H1 (cell line): ENCODE measurements around the gene SMARCD2. TPM values are rescaled to one million over a fixed set of nuclear protein-coding genes. Genes with fewer than 3 reads are reported as not detected.

Experiments used
- CTCF ChIA-PET: fragments of 300-600 bp; sonication (Branson Sonifier 250); formaldehyde crosslinking; loops from one replicate; lab custom pipeline; 2021; ENCODE audit not compliant: partially characterized antibody; lab: Charles Lee
- POLR2A ChIA-PET: fragments of 300-600 bp; sonication (Branson Sonifier 250); formaldehyde crosslinking; loops from one replicate; lab custom pipeline; 2021; ENCODE audit warnings: inconsistent platforms; ENCODE audit not compliant: partially characterized antibody; lab: Charles Lee
- DNase-seq, 2 experiments: peaks; one replicate each; pipeline versions ENCODE4 v3.0.0 to v3.0.0-alpha.2; 2010 to 2022; ENCODE audit warnings: low spot score in 2 of 2, low read depth in 1 of 2, mixed read lengths in 1 of 2
- FAIRE-seq: peaks from 2 replicates; lab custom pipeline; 2011; peaks lifted over from hg19 to GRCh38; lab: Jason Lieb, UNC
- H2AFZ ChIP-seq: 2 replicates; pipeline ENCODE4 v1.8.1; 2012; ENCODE audit warnings: low read length, inconsistent platforms
- H2AK5ac ChIP-seq: 2 replicates; pipeline ENCODE4 v1.6.1; 2013; ENCODE audit warnings: low read depth, low read length
- H2BK120ac ChIP-seq: replicated peaks from 2 replicates; pipeline ENCODE3; 2013; ENCODE audit warnings: low read depth, low read length, inconsistent platforms
- H2BK12ac ChIP-seq: 2 replicates; pipeline ENCODE4 v1.6.1; 2013; ENCODE audit warnings: low read depth, low read length
- H2BK15ac ChIP-seq: 2 replicates; pipeline ENCODE4 v1.6.1; 2013; ENCODE audit warnings: low read length
- H2BK20ac ChIP-seq: 2 replicates; pipeline ENCODE4 v1.6.1; 2013; ENCODE audit warnings: low read length
- H2BK5ac ChIP-seq: 2 replicates; pipeline ENCODE4 v1.6.1; 2013; ENCODE audit warnings: low read depth, low read length
- H3K14ac ChIP-seq: 2 replicates; pipeline ENCODE4 v1.6.1; 2013; ENCODE audit warnings: inconsistent platforms; ENCODE audit not compliant: insufficient read length
- H3K18ac ChIP-seq: 2 replicates; pipeline ENCODE4 v1.6.1; 2013; ENCODE audit warnings: low read length; ENCODE audit errors: extremely low read depth
- H3K23ac ChIP-seq: 2 replicates; pipeline ENCODE4 v1.6.1; 2013; ENCODE audit warnings: inconsistent platforms; ENCODE audit not compliant: insufficient read length
- H3K23me2 ChIP-seq: 2 replicates; pipeline ENCODE4 v1.6.1; 2013; ENCODE audit warnings: low read depth, low read length
- H3K27ac ChIP-seq: 2 replicates; pipeline ENCODE4 v1.6.1; 2011; ENCODE audit warnings: low read depth, low read length, inconsistent platforms
- H3K27me3 ChIP-seq, 4 experiments: replicated peaks in 1 of 4; 1 replicate in 1 of 4; 2 replicates in 3 of 4; pipeline versions ENCODE4 v1.6.1 to v1.8.1; 2011 to 2013; ENCODE audit warnings: low read length in 3 of 4, mild to moderate bottlenecking in 3 of 4, inconsistent platforms in 2 of 4, mixed read lengths in 2 of 4, moderate library complexity in 1 of 4; ENCODE audit not compliant: control insufficient read depth in 3 of 4, insufficient read depth in 3 of 4; ENCODE audit errors: extremely low read depth in 1 of 4
- H3K36me3 ChIP-seq, 4 experiments: 2 replicates each; pipeline versions ENCODE4 v1.6.1 to v1.8.1; 2011 to 2013; ENCODE audit warnings: mild to moderate bottlenecking in 4 of 4, low read length in 3 of 4, moderate library complexity in 2 of 4, control low read depth in 1 of 4, inconsistent platforms in 1 of 4; ENCODE audit not compliant: insufficient read depth in 4 of 4, control insufficient read depth in 2 of 4
- H3K4ac ChIP-seq: replicated peaks from 2 replicates; pipeline ENCODE3; 2013; ENCODE audit warnings: low read length, low read depth, mixed read lengths, inconsistent platforms; ENCODE audit not compliant: insufficient read length
- H3K4me1 ChIP-seq, 4 experiments: replicated peaks in 1 of 4; 1 replicate in 1 of 4; 2 replicates in 3 of 4; pipeline versions ENCODE4 v1.6.1 to v1.8.1; 2011 to 2013; ENCODE audit warnings: low read length in 3 of 4, inconsistent platforms in 2 of 4, mixed read lengths in 1 of 4; ENCODE audit not compliant: insufficient read depth in 4 of 4, control insufficient read depth in 3 of 4
- H3K4me2 ChIP-seq, 2 experiments: 2 replicates each; pipeline versions ENCODE4 v1.6.1 to v1.8.1; 2011 to 2013; ENCODE audit warnings: low read depth in 2 of 2, low read length in 2 of 2, control low read depth in 1 of 2, inconsistent platforms in 1 of 2, mild to moderate bottlenecking in 1 of 2; ENCODE audit not compliant: insufficient read depth in 1 of 2
- H3K4me3 ChIP-seq, 4 experiments: fragments of 200-600, 300-600 bp in 1 of 4; sonication (generic), shearing (Covaris generic), sonication (Bioruptor Twin) in 1 of 4; 2 replicates each; pipeline versions ENCODE4 v1.5.1 to v1.8.1; 2011 to 2016; ENCODE audit warnings: low read length in 4 of 4, low read depth in 3 of 4, control low read depth in 2 of 4, inconsistent platforms in 2 of 4, mild to moderate bottlenecking in 2 of 4, mixed read lengths in 1 of 4, moderate library complexity in 1 of 4; ENCODE audit not compliant: insufficient read depth in 2 of 4; ENCODE audit errors: extremely low read depth in 1 of 4
- H3K56ac ChIP-seq: replicated peaks from 2 replicates; pipeline ENCODE3; 2013; ENCODE audit warnings: low read depth, mild to moderate bottlenecking, mixed read lengths, low read length, inconsistent platforms; ENCODE audit not compliant: insufficient read length
- H3K79me1 ChIP-seq: 2 replicates; pipeline ENCODE4 v1.6.1; 2013; ENCODE audit warnings: low read depth, low read length, control low read depth
- H3K79me2 ChIP-seq, 2 experiments: 2 replicates each; pipeline versions ENCODE4 v1.6.1 to v1.8.1; 2012 to 2013; ENCODE audit warnings: low read length in 2 of 2, mild to moderate bottlenecking in 2 of 2, inconsistent platforms in 1 of 2; ENCODE audit not compliant: insufficient read depth in 2 of 2, control insufficient read depth in 1 of 2
- H3K9ac ChIP-seq, 4 experiments: replicated peaks in 1 of 4; 1 replicate in 1 of 4; 2 replicates in 3 of 4; pipeline versions ENCODE4 v1.6.1 to v1.8.1; 2011 to 2013; ENCODE audit warnings: low read depth in 3 of 4, low read length in 3 of 4, control low read depth in 2 of 4, mild to moderate bottlenecking in 2 of 4, moderate library complexity in 2 of 4, inconsistent platforms in 1 of 4; ENCODE audit errors: extremely low read depth in 1 of 4
- H3K9me3 ChIP-seq, 2 experiments: 2 replicates each; pipeline versions ENCODE4 v1.6.1 to v1.8.1; 2012 to 2013; ENCODE audit warnings: mild to moderate bottlenecking in 2 of 2, moderate library complexity in 2 of 2, control low read depth in 1 of 2, inconsistent platforms in 1 of 2, low read depth in 1 of 2, low read length in 1 of 2, mixed read lengths in 1 of 2; ENCODE audit not compliant: insufficient read depth in 2 of 2
- H4K20me1 ChIP-seq, 2 experiments: replicated peaks in 1 of 2; 2 replicates each; pipeline versions ENCODE3 to v1.8.1; 2011 to 2013; ENCODE audit warnings: inconsistent platforms in 2 of 2, low read length in 2 of 2, mild to moderate bottlenecking in 1 of 2; ENCODE audit not compliant: insufficient read depth in 2 of 2, control insufficient read depth in 1 of 2
- H4K5ac ChIP-seq: 2 replicates; pipeline ENCODE4 v1.6.1; 2013; ENCODE audit warnings: low read length, low read depth, mixed read lengths, inconsistent platforms; ENCODE audit not compliant: insufficient read length
- H4K8ac ChIP-seq: 2 replicates; pipeline ENCODE4 v1.8.0; 2013; ENCODE audit warnings: mild to moderate bottlenecking, moderate library complexity, low read length, inconsistent platforms; ENCODE audit not compliant: insufficient read depth; ENCODE audit errors: extremely low read depth
- H4K91ac ChIP-seq: replicated peaks from 2 replicates; pipeline ENCODE3; 2013; ENCODE audit warnings: low read length, mixed read lengths, inconsistent platforms; ENCODE audit not compliant: insufficient read length
- CEBPB ChIP-seq: IDR thresholded peaks from 2 replicates; pipeline ENCODE4 v1.6.1; 2012; ENCODE audit warnings: low read depth, low read length
- SRF ChIP-seq: IDR thresholded peaks from 2 replicates; pipeline ENCODE4 v1.6.1; 2011; ENCODE audit warnings: mild to moderate bottlenecking, low read depth, low read length, moderate library complexity
- WGBS, 2 experiments: shearing (Covaris generic) in 1 of 2; methylation state at CpG; one replicate each; pipeline versions ENCODE4 v1.1.6 to v1.1.7; 2013 to 2015; ENCODE audit warnings: low lambda C conversion rate in 2 of 2, mixed read lengths in 2 of 2, inconsistent platforms in 1 of 2, low coverage in 1 of 2, missing lambda C conversion rate in 1 of 2; ENCODE audit not compliant: insufficient replicate concordance in 2 of 2, insufficient coverage in 1 of 2, insufficient read length in 1 of 2; ENCODE audit errors: extremely low coverage in 1 of 2, missing lambda C conversion rate in 1 of 2; 5-methylcytosine and 5-hydroxymethylcytosine counted together
- polyA plus RNA-seq, 7 experiments: library from polyadenylated mRNA; depleted of rRNA in 3 of 7; stranded (reverse) in 5 of 7; unstranded in 2 of 7; fragments of >200 nt in 5 of 7; fragments of 200-250 nt in 2 of 7; gene quantifications; 1 replicate in 5 of 7; 2 replicates in 1 of 7; 4 replicates in 1 of 7; pipeline versions ENCODE4 v1.2.1 to v1.2.3, GENCODE V29; 2011 to 2013; ENCODE audit warnings: missing spikeins in 2 of 7, mixed read lengths in 2 of 7
- total RNA-seq: library from RNA; stranded (reverse); fragmentation: NEBNext Ultra II Directional; extraction: Animal tissue kit (Norgen Biotek cat#: 25700); gene quantifications from 2 replicates; pipeline ENCODE4 v1.2.1, GENCODE V29; 2021
- TF ChIP-seq, protein P1 (sequence below): IDR thresholded peaks from 2 replicates; pipeline ENCODE4 v1.6.1; 2011; ENCODE audit warnings: low read depth, mild to moderate bottlenecking, low read length; ENCODE audit not compliant: insufficient read depth

Gene SMARCD2
- total and polyA plus RNA-seq, 2 of the 8 experiments (the other 6 are each of a cell fraction or from before 2014, with no cell fraction given): 90.0 to 92.2 TPM

DNA sequence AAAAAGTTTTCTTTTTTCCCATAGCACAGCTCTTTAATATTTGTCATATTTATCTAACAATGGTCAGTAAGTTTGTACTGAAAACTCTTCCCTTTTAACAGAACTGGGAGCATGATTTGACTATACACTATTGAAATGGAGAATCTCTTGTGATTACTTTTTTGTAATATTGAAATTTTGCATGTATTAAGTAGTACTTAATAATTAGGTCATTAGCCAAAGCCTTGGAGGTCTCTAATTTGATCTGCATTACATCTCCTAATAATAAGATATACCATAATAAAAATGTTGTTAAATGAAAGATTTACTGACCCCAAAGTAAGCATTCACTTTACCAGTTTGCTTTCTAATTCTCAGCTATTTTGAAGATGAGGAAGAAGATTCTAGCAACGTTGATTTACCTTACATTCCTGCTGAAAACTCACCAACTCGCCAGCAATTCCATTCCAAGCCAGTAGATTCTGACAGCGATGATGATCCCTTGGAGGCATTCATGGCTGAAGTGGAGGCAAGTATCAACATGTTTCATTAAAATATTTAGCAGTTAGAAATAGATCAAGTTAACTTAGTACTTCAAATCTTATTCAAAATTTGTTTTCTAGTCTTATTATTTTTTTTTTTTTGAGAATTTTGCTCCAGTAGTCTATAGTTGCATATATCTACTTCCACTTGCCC, 50.3 kb downstream of the SMARCD2 start:
- POLR2A ChIA-PET: interaction anchor here (0.9 to 24.4 kb wide), 2 partner anchors 33 to 62 kb away, joined by 3 to 481 read pairs; partner anchors contain the start of genes FTSJ3 and PSMC5
- H3K9ac ChIP-seq: no peak overlapping the region
- FAIRE-seq: no peak
- H3K18ac ChIP-seq: no peak overlapping the region
- H2BK20ac ChIP-seq: no peak overlapping the region
- no peaks in the 10 kb centered on the region for H3K23me2 ChIP-seq
- DNase-seq: no peak
- H3K23ac ChIP-seq: no peak overlapping the region
- H3K56ac ChIP-seq: no peak overlapping the region
- H4K8ac ChIP-seq: no peak overlapping the region
- WGBS, 2 experiments: 94% methylated on average over 3 of the region's 3 CpGs; no CpG with 5 or more reads in 1 of the 2 experiments
- no peak overlapping the region for H3K14ac ChIP-seq
- H4K20me1 ChIP-seq: peaks cover 2 to 6% of the 10 kb centered on the region in 2 experiments
- H3K79me1 ChIP-seq: no peaks in the 10 kb centered on the region
- H3K4ac ChIP-seq: no peak overlapping the region
- no peak overlapping the region for H3K27ac ChIP-seq
- no peaks in the 10 kb centered on the region for H3K4me1 ChIP-seq
- no peak overlapping the region for H3K4me2 ChIP-seq
- H2BK5ac ChIP-seq: no peak overlapping the region
- H4K5ac ChIP-seq: no peak overlapping the region
- no peak overlapping the region for H2BK12ac ChIP-seq
- no peaks in the 10 kb centered on the region for H3K27me3 ChIP-seq
- H3K4me3 ChIP-seq: no peak overlapping the region
- no peak overlapping the region for H2AFZ ChIP-seq
- no peak overlapping the region for H2BK120ac ChIP-seq
- H3K36me3 ChIP-seq: peaks cover 21 to 91% (median 64%) of the 10 kb centered on the region in 4 experiments
- no peaks in the 10 kb centered on the region for H3K9me3 ChIP-seq
- H2BK15ac ChIP-seq: no peak overlapping the region
- H3K79me2 ChIP-seq: peaks cover 0 to 31% of the 10 kb centered on the region in 2 experiments; a peak in 3 of 4 replicates
- TF ChIP-seq CEBPB (no peak), SRF (no peak)
- TF ChIP-seq, protein P1, sequence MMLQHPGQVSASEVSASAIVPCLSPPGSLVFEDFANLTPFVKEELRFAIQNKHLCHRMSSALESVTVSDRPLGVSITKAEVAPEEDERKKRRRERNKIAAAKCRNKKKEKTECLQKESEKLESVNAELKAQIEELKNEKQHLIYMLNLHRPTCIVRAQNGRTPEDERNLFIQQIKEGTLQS: no peak
- H2AK5ac ChIP-seq: no peak overlapping the region
- CTCF ChIA-PET: interaction anchor here (0.9 to 1.4 kb wide), 3 partner anchors 10 to 36 kb away, joined by 3 to 5 read pairs (median 3); no protein-coding TSS in a partner anchor
- H4K91ac ChIP-seq: no peak overlapping the region
